HEK293T (cell line): ENCODE measurements around the gene KLHL1.

Experiments used
- ARNT ChIP-seq: fragments of 450-650 bp; IDR thresholded peaks from 2 replicates; pipeline ENCODE4 v1.6.1; 2017; ENCODE audit warnings: mild to moderate bottlenecking
- BHLHE40 ChIP-seq: fragments of 450-650 bp; IDR thresholded peaks from 2 replicates; pipeline ENCODE4 v1.6.1; 2016; ENCODE audit warnings: mild to moderate bottlenecking, moderate library complexity, borderline replicate concordance
- ELF4 ChIP-seq: fragments of 450-650 bp; IDR thresholded peaks from 2 replicates; pipeline ENCODE4 v1.6.1; 2017; ENCODE audit warnings: antibody characterized with exemption
- FOXA1 ChIP-seq: fragments of 450-650 bp; IDR thresholded peaks from 2 replicates; pipeline ENCODE4 v1.6.1; 2016; ENCODE audit warnings: mild to moderate bottlenecking
- TARDBP ChIP-seq: fragments of 450-650 bp; IDR thresholded peaks from 2 replicates; pipeline ENCODE4 v1.6.1; 2016

DNA sequence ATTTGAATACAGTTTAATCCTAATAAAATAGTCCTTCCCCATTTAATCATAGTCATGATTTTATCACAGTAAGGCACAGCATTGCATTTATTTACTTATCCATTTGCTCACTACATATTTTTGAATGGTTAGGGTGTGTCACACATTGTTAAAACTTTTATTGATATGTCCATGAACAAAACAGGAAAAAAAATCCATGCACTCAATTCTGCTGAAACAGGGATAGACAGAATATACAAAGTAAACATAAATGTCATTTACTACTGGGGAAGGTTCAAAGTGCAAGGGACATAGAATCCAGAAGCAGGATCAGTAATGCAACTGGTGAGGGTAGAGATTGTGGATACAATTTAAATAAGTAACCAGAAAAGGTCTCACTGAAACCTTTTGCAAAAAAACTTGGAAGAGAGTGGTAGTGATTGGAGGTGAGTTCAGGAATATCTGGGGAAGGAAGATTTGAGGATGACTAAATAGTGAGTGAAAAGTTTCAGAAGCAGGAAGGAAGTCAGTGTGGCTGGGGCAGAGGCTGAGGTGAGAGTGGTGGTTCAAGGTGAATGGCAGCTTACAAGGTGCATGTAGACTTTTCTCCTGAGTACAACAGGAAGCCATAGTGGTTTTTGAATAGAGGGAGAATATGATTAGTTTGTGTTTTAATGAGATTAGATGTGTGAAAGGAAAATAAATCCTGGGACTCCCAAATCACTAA, 387.8 kb downstream of the KLHL1 start:
- TF ChIP-seq TARDBP (no peak), ARNT (no peak), ELF4 (no peak), FOXA1 (no peak), BHLHE40 (no peak)
